H1 (cell line): Measurements from ENCODE around the gene DRGX. TPM values are rescaled to one million over a fixed set of nuclear protein-coding genes. Genes with fewer than 3 reads are reported as not detected.

ENCODE experiments used
- CTCF ChIA-PET: fragments of 300-600 bp; sonication (Branson Sonifier 250); formaldehyde crosslinking; loops from one replicate; lab custom pipeline; 2021; ENCODE audit not compliant: partially characterized antibody; lab: Charles Lee
- POLR2A ChIA-PET: fragments of 300-600 bp; sonication (Branson Sonifier 250); formaldehyde crosslinking; loops from one replicate; lab custom pipeline; 2021; ENCODE audit warnings: inconsistent platforms; ENCODE audit not compliant: partially characterized antibody; lab: Charles Lee
- DNase-seq, 2 experiments: peaks; one replicate each; pipeline versions ENCODE4 v3.0.0 to v3.0.0-alpha.2; 2010 to 2022; ENCODE audit warnings: low spot score in 2 of 2, low read depth in 1 of 2, mixed read lengths in 1 of 2
- FAIRE-seq: peaks from 2 replicates; lab custom pipeline; 2011; peaks lifted over from hg19 to GRCh38; lab: Jason Lieb, UNC
- H2AFZ ChIP-seq: 2 replicates; pipeline ENCODE4 v1.8.1; 2012; ENCODE audit warnings: low read length, inconsistent platforms
- H2AK5ac ChIP-seq: 2 replicates; pipeline ENCODE4 v1.6.1; 2013; ENCODE audit warnings: low read depth, low read length
- H2BK120ac ChIP-seq: replicated peaks from 2 replicates; pipeline ENCODE3; 2013; ENCODE audit warnings: low read depth, low read length, inconsistent platforms
- H2BK12ac ChIP-seq: 2 replicates; pipeline ENCODE4 v1.6.1; 2013; ENCODE audit warnings: low read depth, low read length
- H2BK15ac ChIP-seq: 2 replicates; pipeline ENCODE4 v1.6.1; 2013; ENCODE audit warnings: low read length
- H2BK20ac ChIP-seq: 2 replicates; pipeline ENCODE4 v1.6.1; 2013; ENCODE audit warnings: low read length
- H2BK5ac ChIP-seq: 2 replicates; pipeline ENCODE4 v1.6.1; 2013; ENCODE audit warnings: low read depth, low read length
- H3K14ac ChIP-seq: 2 replicates; pipeline ENCODE4 v1.6.1; 2013; ENCODE audit warnings: inconsistent platforms; ENCODE audit not compliant: insufficient read length
- H3K18ac ChIP-seq: 2 replicates; pipeline ENCODE4 v1.6.1; 2013; ENCODE audit warnings: low read length; ENCODE audit errors: extremely low read depth
- H3K23ac ChIP-seq: 2 replicates; pipeline ENCODE4 v1.6.1; 2013; ENCODE audit warnings: inconsistent platforms; ENCODE audit not compliant: insufficient read length
- H3K23me2 ChIP-seq: 2 replicates; pipeline ENCODE4 v1.6.1; 2013; ENCODE audit warnings: low read depth, low read length
- H3K27ac ChIP-seq: 2 replicates; pipeline ENCODE4 v1.6.1; 2011; ENCODE audit warnings: low read depth, low read length, inconsistent platforms
- H3K27me3 ChIP-seq, 4 experiments: replicated peaks in 1 of 4; 1 replicate in 1 of 4; 2 replicates in 3 of 4; pipeline versions ENCODE4 v1.6.1 to v1.8.1; 2011 to 2013; ENCODE audit warnings: low read length in 3 of 4, mild to moderate bottlenecking in 3 of 4, inconsistent platforms in 2 of 4, mixed read lengths in 2 of 4, moderate library complexity in 1 of 4; ENCODE audit not compliant: control insufficient read depth in 3 of 4, insufficient read depth in 3 of 4; ENCODE audit errors: extremely low read depth in 1 of 4
- H3K36me3 ChIP-seq, 4 experiments: 2 replicates each; pipeline versions ENCODE4 v1.6.1 to v1.8.1; 2011 to 2013; ENCODE audit warnings: mild to moderate bottlenecking in 4 of 4, low read length in 3 of 4, moderate library complexity in 2 of 4, control low read depth in 1 of 4, inconsistent platforms in 1 of 4; ENCODE audit not compliant: insufficient read depth in 4 of 4, control insufficient read depth in 2 of 4
- H3K4ac ChIP-seq: replicated peaks from 2 replicates; pipeline ENCODE3; 2013; ENCODE audit warnings: low read length, low read depth, mixed read lengths, inconsistent platforms; ENCODE audit not compliant: insufficient read length
- H3K4me1 ChIP-seq, 4 experiments: replicated peaks in 1 of 4; 1 replicate in 1 of 4; 2 replicates in 3 of 4; pipeline versions ENCODE4 v1.6.1 to v1.8.1; 2011 to 2013; ENCODE audit warnings: low read length in 3 of 4, inconsistent platforms in 2 of 4, mixed read lengths in 1 of 4; ENCODE audit not compliant: insufficient read depth in 4 of 4, control insufficient read depth in 3 of 4
- H3K4me2 ChIP-seq, 2 experiments: 2 replicates each; pipeline versions ENCODE4 v1.6.1 to v1.8.1; 2011 to 2013; ENCODE audit warnings: low read depth in 2 of 2, low read length in 2 of 2, control low read depth in 1 of 2, inconsistent platforms in 1 of 2, mild to moderate bottlenecking in 1 of 2; ENCODE audit not compliant: insufficient read depth in 1 of 2
- H3K4me3 ChIP-seq, 4 experiments: fragments of 200-600, 300-600 bp in 1 of 4; sonication (generic), shearing (Covaris generic), sonication (Bioruptor Twin) in 1 of 4; 2 replicates each; pipeline versions ENCODE4 v1.5.1 to v1.8.1; 2011 to 2016; ENCODE audit warnings: low read length in 4 of 4, low read depth in 3 of 4, control low read depth in 2 of 4, inconsistent platforms in 2 of 4, mild to moderate bottlenecking in 2 of 4, mixed read lengths in 1 of 4, moderate library complexity in 1 of 4; ENCODE audit not compliant: insufficient read depth in 2 of 4; ENCODE audit errors: extremely low read depth in 1 of 4
- H3K56ac ChIP-seq: replicated peaks from 2 replicates; pipeline ENCODE3; 2013; ENCODE audit warnings: low read depth, mild to moderate bottlenecking, mixed read lengths, low read length, inconsistent platforms; ENCODE audit not compliant: insufficient read length
- H3K79me1 ChIP-seq: 2 replicates; pipeline ENCODE4 v1.6.1; 2013; ENCODE audit warnings: low read depth, low read length, control low read depth
- H3K79me2 ChIP-seq, 2 experiments: 2 replicates each; pipeline versions ENCODE4 v1.6.1 to v1.8.1; 2012 to 2013; ENCODE audit warnings: low read length in 2 of 2, mild to moderate bottlenecking in 2 of 2, inconsistent platforms in 1 of 2; ENCODE audit not compliant: insufficient read depth in 2 of 2, control insufficient read depth in 1 of 2
- H3K9ac ChIP-seq, 4 experiments: replicated peaks in 1 of 4; 1 replicate in 1 of 4; 2 replicates in 3 of 4; pipeline versions ENCODE4 v1.6.1 to v1.8.1; 2011 to 2013; ENCODE audit warnings: low read depth in 3 of 4, low read length in 3 of 4, control low read depth in 2 of 4, mild to moderate bottlenecking in 2 of 4, moderate library complexity in 2 of 4, inconsistent platforms in 1 of 4; ENCODE audit errors: extremely low read depth in 1 of 4
- H3K9me3 ChIP-seq, 2 experiments: 2 replicates each; pipeline versions ENCODE4 v1.6.1 to v1.8.1; 2012 to 2013; ENCODE audit warnings: mild to moderate bottlenecking in 2 of 2, moderate library complexity in 2 of 2, control low read depth in 1 of 2, inconsistent platforms in 1 of 2, low read depth in 1 of 2, low read length in 1 of 2, mixed read lengths in 1 of 2; ENCODE audit not compliant: insufficient read depth in 2 of 2
- H4K20me1 ChIP-seq, 2 experiments: replicated peaks in 1 of 2; 2 replicates each; pipeline versions ENCODE3 to v1.8.1; 2011 to 2013; ENCODE audit warnings: inconsistent platforms in 2 of 2, low read length in 2 of 2, mild to moderate bottlenecking in 1 of 2; ENCODE audit not compliant: insufficient read depth in 2 of 2, control insufficient read depth in 1 of 2
- H4K5ac ChIP-seq: 2 replicates; pipeline ENCODE4 v1.6.1; 2013; ENCODE audit warnings: low read length, low read depth, mixed read lengths, inconsistent platforms; ENCODE audit not compliant: insufficient read length
- H4K8ac ChIP-seq: 2 replicates; pipeline ENCODE4 v1.8.0; 2013; ENCODE audit warnings: mild to moderate bottlenecking, moderate library complexity, low read length, inconsistent platforms; ENCODE audit not compliant: insufficient read depth; ENCODE audit errors: extremely low read depth
- H4K91ac ChIP-seq: replicated peaks from 2 replicates; pipeline ENCODE3; 2013; ENCODE audit warnings: low read length, mixed read lengths, inconsistent platforms; ENCODE audit not compliant: insufficient read length
- E2F6 ChIP-seq: IDR thresholded peaks from 2 replicates; pipeline ENCODE4 v1.6.1; 2012; ENCODE audit warnings: inconsistent platforms
- JUN ChIP-seq: IDR thresholded peaks from 2 replicates; pipeline ENCODE4 v1.6.1; 2011; ENCODE audit warnings: low read depth, mild to moderate bottlenecking, improper control_type of control experiment, low read length
- RXRA ChIP-seq: IDR thresholded peaks from 2 replicates; pipeline ENCODE4 v1.6.1; 2011; ENCODE audit warnings: low read depth, mild to moderate bottlenecking, low read length, moderate library complexity; ENCODE audit not compliant: insufficient read depth
- WGBS, 2 experiments: shearing (Covaris generic) in 1 of 2; methylation state at CpG; one replicate each; pipeline versions ENCODE4 v1.1.6 to v1.1.7; 2013 to 2015; ENCODE audit warnings: low lambda C conversion rate in 2 of 2, mixed read lengths in 2 of 2, inconsistent platforms in 1 of 2, low coverage in 1 of 2, missing lambda C conversion rate in 1 of 2; ENCODE audit not compliant: insufficient replicate concordance in 2 of 2, insufficient coverage in 1 of 2, insufficient read length in 1 of 2; ENCODE audit errors: extremely low coverage in 1 of 2, missing lambda C conversion rate in 1 of 2; 5-methylcytosine and 5-hydroxymethylcytosine counted together
- polyA plus RNA-seq, 7 experiments: library from polyadenylated mRNA; depleted of rRNA in 3 of 7; stranded (reverse) in 5 of 7; unstranded in 2 of 7; fragments of >200 nt in 5 of 7; fragments of 200-250 nt in 2 of 7; gene quantifications; 1 replicate in 5 of 7; 2 replicates in 1 of 7; 4 replicates in 1 of 7; pipeline versions ENCODE4 v1.2.1 to v1.2.3, GENCODE V29; 2011 to 2013; ENCODE audit warnings: missing spikeins in 2 of 7, mixed read lengths in 2 of 7
- total RNA-seq: library from RNA; stranded (reverse); fragmentation: NEBNext Ultra II Directional; extraction: Animal tissue kit (Norgen Biotek cat#: 25700); gene quantifications from 2 replicates; pipeline ENCODE4 v1.2.1, GENCODE V29; 2021

The DRGX gene
- total and polyA plus RNA-seq, 2 of the 8 experiments (the other 6 are each of a cell fraction or from before 2014, with no cell fraction given): not detected

- Histone ChIP-seq H4K20me1 (no peaks in the 10 kb centered on the region), H3K27ac (no peak overlapping the region), H3K56ac (no peak overlapping the region), H3K4me2 (no peak overlapping the region), H3K14ac (no peak overlapping the region), H3K36me3 (no peaks in the 10 kb centered on the region), H3K23me2 (no peaks in the 10 kb centered on the region), H4K5ac (no peak overlapping the region), H2BK15ac (no peak overlapping the region), H3K4ac (no peak overlapping the region), H2AFZ (no peak overlapping the region), H3K4me1 (no peaks in the 10 kb centered on the region), H3K79me1 (no peaks in the 10 kb centered on the region), H3K9ac (no peak overlapping the region), H2BK12ac (no peak overlapping the region), H3K4me3 (no peak overlapping the region), H2AK5ac (no peak overlapping the region), H2BK5ac (no peak overlapping the region), H2BK120ac (no peak overlapping the region), H2BK20ac (no peak overlapping the region), H3K18ac (no peak overlapping the region), H3K9me3 (no peaks in the 10 kb centered on the region), H4K91ac (no peak overlapping the region), H3K23ac (no peak overlapping the region), H3K27me3 (no peaks in the 10 kb centered on the region; a peak in 1 of 7 replicates), H4K8ac (no peak overlapping the region), H3K79me2 (no peaks in the 10 kb centered on the region)
- 89% methylated on average over 5 of the region's 5 CpGs; no CpG with 5 or more reads in 1 of the 2 experiments for WGBS, 2 experiments
- POLR2A ChIA-PET: no interaction called here
- CTCF ChIA-PET: interaction anchor here (0.6 to 1.2 kb wide), 3 partner anchors 9 to 141 kb away, joined by 3 read pairs; no protein-coding TSS in a partner anchor
- FAIRE-seq (no peak), DNase-seq (no peak)
- TF ChIP-seq JUN (no peak), E2F6 (no peak), RXRA (no peak)
Measured at GRCh38 chr10:49374740-49375139, 21.1 kb downstream of the DRGX start.
